NK-92 treated with Interleukin-12 subunit alpha and Interleukin-12 subunit beta, amount 100 ng/mL, for 24 hours (cell line): ENCODE data around the gene FBXL2.
"Not testable (repeated sequence)": the region's sequence is repeated elsewhere in the genome, so short reads cannot be mapped to it uniquely, and the experiment has no call there.

Experiments used
- DNase-seq: peaks from one replicate; lab custom pipeline; 2025; lab: John Stamatoyannopoulos, UW

FBXL2 gene

DNA sequence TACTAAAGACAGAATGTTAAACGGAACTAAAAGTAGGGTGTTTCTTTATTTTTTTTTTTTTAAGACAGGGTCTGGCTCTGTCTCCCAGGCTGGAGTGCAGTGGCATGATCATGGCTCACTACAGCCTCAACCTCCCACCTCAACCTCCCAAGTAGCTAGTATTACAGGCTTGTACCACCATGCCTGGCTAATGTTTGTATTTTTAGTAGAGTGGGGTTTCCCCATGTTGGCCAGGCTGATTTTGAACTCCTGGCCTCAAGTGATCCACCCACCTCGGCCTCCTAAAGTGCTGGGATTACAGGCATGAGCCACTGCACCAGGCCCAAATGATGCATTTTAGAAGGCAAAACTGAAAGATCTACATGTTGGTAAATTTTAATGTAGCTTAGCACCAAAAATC, 152.1 kb downstream of the FBXL2 start:
- not testable (repeated sequence) for DNase-seq

DNA sequence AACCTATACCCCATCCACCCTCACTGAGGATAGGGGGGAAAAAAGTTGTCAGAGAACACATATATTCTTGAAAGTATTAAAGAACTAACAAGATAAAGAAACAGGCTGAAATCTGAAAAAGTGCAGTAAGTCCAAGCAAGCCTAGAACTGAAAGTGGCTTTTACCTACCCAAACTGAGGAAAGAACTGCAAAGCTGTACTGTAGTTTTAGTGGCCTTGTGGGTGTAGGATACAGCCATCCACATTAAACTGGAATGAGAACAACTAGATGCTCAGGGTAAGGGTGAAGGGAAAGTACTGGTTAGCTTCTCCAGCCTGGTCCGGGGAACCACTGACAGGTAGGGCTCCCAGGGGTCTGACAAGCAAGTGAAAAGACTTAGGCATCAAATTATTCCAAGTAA, 152.8 kb downstream of the FBXL2 start:
- no peak for DNase-seq

DNA sequence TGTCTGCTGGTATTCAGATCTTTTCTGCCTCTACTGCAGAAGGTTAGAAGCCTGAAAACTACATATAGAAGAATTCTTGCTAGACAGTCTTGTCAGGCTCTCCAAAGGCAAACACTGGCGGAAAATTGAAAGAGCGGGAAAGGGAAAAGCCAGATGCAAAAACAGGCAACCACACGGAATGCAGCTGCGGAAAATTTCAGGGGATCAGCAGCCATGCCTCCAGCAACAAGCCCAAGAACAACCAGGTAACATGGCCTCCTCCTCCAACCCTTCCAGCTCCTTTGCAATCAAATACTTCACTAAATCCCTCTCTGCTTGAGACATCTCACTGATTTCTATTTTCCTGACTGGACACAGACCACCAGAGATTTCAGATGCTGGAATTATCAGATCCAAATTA, 153.3 kb downstream of the FBXL2 start:
- no peak for DNase-seq

- DNase-seq, result no peak
These were observed 156.6 kb downstream of the FBXL2 start for GRCh38 chr3:33433843-33434242.
